NCI-H510A treated with DMSO at 0.1 percent for 48 hours (cell line): Measurements from ENCODE around the gene PRKN.

Experiments
- DNase-seq: peaks from one replicate; lab custom pipeline; 2025; lab: John Stamatoyannopoulos, UW

The PRKN gene

DNA sequence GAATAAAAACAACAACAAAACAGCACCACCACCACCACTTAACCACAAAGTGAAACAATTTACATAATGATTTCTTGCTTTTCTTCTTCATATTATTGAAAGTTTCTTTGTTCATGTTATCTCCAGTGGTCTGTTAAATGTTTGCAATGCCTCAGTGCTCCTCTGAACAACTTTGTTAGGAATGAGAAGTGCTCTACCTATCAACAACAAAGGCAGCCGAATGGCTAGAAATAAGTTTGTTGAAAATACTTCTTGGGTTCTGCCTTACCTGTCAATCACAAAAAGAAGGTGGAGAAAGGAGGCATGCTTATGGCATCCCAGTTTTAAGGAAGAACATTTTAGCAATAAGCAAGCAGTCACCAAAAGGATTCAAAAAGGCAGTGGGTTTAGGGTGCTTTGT lies 490.2 kb downstream of the PRKN start:
- no peak for DNase-seq

DNA sequence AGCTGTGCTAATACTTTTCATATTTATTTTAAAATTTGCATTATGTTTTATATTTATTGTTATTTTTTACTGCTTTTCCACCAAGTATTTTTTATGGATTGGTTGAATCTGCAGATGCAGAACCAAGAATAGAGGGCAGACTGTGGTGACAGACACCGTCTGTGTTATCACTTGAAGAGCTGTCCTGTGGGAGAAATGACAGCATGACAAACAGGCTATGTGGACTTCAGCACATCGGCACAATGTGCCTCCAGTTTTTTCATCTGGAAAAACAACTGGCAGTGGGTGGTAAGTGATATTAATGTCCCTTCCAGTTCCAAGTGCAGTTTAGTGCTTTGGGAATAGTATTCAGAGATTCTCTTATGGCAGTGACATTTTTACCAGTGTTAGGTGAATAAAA lies 492.9 kb downstream of the PRKN start:
- no peak for DNase-seq

DNA sequence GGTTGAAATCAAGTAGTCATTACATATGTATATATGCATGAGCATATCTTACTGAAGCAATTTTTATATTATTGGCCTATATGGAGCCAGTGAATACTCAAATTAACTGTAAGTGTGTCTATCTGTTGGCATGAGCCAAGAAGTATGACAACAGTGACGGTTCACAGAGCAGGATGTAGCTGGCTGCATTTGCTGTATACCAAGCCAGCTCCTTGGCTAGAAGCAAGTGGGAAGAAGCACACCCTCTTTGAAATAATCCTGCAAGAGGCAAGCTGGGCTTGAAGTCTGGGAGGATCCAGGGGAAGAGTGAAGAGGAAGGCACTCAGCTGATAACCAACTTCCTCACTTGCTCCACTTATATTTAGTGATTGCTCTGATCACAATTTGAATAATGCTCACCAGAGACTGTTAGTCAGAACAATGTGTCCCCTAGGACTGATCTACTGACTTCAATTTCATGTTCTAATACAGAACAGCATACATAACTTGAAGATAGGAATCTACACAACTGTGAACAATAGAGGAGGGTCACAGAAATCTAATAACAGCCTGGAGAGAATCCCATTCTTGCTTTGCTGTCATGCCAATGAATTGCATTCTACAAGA lies 497.3 kb downstream of the PRKN start:
- no peak for DNase-seq

DNA sequence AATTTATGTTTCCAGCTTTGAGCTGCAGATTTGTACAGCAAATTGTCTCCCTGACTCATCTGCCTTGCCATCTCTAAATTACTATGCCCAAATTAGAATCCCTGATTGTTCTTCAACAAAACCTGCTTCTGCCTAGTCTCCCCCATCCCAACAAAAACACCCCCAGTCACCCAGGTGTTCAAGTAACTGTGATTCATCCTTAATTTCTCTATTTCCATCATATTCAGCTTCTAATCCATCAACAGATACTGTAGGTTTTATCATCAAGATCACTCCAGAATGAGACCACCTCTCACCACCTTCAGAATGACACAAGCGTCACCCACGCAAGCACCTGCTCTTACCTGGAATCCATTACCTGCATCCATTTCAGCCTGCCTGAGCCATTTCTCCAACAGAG lies 498.5 kb downstream of the PRKN start:
- no peak for DNase-seq

DNA sequence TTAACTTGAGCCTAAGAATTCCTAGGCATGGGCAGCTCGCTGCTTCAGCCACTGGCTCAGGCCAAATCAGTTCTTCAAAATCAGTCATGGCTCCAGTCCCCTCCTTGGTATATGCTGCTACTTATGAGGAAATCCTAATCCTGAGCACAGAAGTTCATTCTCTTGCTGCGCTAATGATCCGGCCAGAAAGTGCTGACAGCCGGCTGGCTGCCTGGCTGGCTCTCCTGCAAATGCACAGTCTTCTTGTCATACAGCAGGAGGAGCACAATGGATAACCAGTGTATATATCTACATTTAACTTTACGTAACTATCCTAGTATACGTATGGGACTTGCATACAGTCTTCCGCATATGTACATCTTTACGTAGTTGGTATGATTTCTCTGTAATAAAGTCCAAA lies 500.8 kb downstream of the PRKN start:
- no peak for DNase-seq

DNA sequence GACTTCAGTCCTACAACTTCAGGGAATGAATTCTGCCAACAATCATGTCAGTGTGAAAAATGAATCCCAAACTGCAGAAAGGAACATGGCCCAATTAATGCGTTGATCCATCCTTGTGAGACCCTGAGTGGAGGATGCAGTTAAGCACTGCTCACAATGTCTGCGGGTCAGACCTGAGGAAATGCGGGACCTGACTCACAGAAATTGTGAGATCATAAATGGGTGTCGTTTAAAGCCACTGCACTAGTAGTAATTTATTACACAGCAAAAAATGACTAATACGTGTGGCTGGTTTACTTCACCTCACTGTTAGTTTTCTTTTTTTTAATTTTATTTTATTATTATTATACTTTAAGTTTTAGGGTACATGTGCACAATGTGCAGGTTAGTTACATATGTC lies 505.0 kb downstream of the PRKN start:
- no peak for DNase-seq

DNA sequence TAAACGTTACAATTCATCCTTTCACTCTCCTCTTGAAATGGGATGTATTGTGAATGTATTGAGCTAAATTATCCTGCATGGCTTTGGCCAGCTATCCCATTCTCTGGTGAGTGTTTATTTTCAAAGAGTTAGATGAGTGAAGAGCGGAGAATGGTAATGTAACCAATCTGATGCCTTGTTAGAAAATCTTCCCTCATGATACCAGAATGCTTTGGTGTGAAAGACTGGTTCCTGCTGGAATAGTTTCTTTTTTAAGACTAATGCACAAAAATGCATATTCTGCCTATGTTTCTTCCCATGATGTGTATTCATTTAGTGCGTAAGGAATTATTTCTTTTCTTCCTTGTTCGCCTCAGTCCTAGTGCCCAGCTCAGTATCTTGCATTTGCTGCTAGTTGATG lies 506.7 kb downstream of the PRKN start:
- DNase-seq = no peak

DNA sequence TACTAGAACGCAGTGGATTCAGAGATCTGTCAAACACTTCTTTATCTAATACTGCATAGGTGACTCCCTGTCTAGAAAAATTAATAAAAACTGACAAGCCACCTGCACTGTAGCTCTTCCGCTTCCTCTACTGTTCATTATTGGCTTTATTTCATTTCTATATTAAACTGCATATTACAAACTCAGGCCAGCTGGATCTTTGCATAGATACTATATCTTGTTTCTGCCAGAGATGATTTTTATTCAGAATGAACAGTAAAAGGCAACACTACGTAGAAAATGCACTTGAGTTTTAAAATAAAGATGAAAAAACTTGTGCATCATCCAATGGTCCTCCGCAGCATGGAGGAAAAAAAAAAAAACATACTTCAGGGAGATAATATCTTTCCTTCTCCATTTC lies 508.3 kb downstream of the PRKN start:
- DNase-seq = no peak

DNA sequence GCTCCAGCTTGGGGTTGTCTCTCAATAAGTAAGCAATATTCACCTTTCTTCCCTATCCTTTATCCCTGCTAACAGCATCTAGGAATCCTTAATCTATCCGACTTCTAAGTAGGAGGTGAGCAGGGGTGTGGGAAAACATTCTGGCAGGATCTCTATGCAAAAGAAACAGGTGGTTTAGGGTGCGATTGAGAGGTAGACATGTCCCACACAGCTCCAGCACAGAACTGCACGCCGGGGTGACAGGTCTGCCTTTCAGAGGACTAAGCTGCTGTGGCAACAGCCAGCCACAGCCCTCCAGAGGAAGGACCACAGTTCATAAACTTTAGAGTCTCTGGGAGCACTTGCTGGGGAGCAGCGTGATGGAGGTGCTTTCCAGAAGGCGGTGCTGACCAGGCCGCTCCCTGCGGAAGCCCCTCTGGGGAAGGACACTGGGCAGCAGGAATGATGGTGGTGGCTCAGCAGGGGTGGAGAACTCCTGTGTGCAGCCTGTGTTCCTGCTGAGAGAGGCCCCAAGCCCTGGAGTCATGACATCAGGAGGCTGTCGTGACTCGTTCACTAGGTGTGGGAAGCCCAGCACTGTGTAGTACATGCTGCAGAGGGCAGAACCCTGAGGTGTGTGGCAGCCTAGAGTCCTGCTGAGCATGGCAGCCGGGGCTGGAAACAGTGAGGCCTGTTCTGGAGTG lies 509.6 kb downstream of the PRKN start:
- no peak for DNase-seq

DNA sequence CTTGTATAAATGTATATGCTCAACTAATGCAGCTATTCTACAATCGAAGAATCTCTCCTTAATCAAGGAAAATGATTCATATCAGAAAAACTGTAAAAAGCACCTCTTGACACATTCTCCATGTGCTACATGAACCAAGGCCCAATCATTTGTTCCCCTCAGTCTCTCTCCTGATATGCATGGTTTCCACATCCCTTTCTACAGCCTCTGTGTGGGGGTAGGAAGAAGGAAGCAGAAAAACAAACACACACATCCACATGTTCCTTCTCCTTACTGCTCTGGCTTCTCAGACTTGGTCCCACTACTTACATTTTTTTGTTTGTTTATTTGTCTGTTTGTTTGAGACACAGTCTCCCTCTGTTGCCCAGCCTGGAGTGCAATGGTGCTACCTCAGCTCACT lies 510.5 kb downstream of the PRKN start:
- no peak for DNase-seq

DNA sequence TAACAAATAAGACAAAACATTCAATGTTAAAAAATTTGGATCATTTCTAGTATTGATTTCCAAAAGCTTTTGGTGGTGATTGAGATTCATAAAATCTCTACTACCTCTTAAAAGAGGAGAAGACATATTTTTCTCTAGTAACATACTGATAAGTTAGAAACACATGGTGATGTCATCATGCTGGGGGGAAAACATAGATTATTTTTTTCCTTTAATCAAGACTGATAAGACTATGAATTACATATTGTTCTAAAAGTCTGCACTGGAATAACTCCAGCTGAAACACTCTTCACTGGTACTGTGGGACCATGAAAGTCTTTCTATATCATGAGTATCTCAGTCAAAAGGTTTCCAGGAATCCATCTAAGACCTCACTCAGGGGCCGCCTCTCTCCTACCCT lies 515.8 kb downstream of the PRKN start:
- no peak for DNase-seq

DNA sequence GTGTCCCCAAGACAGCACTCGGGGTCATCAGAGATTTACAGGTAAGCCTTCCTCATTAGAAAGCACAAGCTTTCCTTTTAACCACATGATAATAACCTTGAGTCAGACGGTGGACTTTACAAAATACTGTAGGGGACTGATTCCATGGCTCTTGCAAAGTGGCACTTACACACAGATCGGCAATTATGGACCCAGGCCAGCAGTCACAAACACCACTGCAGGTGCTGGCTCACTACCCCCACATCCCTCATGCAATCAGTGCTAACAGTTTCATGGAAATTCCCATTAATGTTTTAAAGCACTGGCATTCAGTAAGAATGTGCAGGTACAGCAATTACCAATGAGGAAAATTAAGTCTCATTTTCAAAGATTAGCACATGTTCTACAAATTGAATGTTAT lies 516.5 kb downstream of the PRKN start:
- DNase-seq = no peak

DNA sequence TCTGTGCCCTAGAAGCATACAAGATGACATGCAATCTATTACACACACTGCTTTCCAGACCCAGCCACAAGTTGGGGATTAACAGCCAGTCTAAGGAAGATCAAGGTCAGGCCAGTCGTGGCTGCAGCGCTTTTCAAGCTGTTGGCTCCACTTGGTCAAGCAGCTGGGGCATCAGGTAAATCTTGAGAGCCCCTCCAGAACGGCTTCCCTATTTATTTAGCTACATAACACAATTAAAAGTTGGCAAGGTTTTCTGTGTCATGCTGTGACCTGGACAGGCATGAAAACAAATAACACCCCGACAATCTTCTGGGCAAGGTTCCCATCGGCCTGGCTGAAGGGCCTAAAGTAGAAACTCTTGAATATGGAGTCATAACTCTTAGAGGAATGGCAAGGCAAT lies 524.3 kb downstream of the PRKN start:
- no peak for DNase-seq

DNA sequence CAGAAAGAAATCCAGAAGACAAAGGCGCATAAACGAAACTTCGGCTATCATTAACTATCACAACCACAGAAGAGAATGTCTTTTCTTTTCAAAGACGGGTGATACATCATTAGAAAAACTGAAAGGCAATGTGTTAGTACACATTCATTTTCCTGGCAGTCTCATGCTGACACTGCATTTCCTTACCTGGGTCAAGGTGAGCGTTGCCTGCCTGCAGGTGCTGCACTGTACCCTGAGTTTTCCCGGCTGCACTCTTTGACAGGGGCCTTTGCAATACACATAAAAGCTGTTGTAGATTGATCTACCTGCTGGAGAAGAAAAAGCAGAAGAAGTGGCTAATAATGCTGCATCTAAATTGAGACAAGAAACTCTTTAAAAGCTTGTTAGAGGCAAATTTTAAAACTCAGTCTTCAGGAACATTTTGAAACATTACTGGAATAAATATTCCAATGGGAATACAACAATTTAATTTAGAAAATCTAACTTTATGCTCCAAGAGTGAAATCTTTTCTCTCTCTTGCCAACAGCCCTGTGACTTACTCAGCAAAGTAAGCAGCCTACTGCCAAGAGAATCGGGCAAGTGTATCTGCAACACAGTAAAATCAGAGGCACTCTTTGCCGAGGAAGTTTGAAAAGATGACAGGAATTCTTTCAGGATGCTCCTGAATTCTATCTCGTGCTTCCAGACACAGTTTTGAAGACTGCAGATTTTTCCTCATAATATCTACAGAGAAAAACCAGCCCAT lies 526.4 kb downstream of the PRKN start:
- DNase-seq = no peak

DNA sequence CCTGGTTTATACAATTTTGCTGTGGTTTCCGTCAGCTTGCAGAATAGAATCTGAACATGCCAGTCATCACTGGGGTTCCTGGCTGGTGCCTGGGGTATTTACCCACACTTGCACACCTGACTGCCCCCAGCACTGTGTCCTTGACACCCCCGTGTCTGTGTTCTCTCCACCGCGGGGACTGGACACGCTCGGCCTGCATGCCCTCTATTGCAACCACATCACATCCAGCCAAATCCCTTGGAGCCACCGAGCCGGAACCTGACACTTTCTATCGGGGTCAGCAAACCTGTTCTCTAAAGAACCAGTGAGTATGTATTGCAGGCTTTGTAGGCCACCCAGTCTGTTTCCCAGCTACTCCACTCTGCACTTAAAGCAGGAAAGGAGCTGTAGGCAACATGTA lies 527.5 kb downstream of the PRKN start:
- DNase-seq = no peak

DNA sequence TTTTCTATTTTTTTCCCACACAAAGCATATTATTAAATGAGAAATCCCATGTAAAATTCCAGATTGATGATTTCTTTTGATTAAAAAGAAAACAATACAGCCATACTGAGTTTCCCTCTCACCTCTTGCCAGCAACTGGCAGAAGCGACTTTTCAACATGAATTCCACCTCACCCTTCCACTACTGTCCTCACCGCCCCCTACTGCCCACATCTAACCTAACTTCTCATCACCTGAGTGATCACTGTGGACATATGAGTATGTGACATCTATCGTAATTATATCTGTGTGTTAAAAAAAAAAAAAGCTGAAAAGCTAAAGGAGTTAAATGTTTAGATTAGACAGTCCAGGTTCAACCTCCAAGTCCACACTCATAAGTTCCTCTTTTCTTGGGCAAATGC lies 528.6 kb downstream of the PRKN start:
- no peak for DNase-seq

DNA sequence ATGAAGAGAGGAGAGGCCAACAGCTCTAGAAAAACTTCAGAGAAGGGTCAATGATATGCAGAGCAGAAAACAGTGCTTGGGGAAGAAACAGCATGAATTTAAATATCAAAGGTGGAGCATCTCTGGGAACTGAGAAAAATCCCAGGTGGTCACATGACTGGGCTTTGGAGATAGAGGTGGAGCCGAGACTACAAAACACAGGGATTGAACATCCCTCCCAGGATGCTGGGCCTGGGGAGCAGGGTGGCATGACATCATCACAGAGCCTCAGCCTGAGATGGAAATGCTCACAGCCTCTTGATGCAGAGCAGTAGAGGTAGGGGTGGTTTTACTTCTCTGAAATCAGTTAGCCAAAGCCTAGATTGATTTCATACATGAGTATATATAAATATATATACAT lies 529.5 kb downstream of the PRKN start:
- no peak for DNase-seq

DNA sequence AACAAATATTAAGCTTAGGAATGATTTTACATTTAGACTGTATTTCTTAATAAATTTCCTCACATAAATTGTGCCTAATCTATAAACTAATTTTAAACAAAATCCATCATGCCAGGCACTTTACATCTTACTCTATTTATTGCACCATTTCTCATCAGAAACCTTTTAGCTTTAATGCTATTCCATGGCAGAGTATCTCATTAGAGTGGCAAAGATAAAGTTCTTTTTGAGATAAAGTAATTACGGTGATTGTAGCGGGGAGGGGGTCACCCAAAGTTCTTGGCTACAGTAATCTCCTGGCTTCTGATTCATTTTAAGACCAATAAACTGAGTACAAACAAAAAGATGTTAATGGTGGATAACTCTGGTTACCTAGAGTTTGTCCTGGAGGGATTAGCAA lies 532.1 kb downstream of the PRKN start:
- no peak for DNase-seq

DNA sequence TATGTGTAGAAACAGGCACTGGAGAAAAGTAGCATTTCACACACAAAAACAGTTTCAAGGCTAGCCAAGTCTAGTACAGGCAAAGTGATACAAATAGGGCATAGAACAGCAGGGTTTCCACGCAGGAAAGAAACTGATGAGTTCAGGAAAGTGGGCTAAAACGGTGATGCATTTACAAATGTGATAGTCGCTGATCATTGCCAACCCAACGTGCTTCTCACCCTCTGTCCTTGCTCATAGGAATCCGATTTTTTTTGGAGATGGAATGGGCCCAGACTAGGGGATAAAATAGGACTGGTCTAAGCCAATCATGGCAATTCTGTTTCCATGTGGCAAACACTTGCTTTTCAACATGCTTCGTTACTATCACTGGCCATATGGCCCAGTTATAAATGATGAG lies 536.6 kb downstream of the PRKN start:
- no peak for DNase-seq

DNA sequence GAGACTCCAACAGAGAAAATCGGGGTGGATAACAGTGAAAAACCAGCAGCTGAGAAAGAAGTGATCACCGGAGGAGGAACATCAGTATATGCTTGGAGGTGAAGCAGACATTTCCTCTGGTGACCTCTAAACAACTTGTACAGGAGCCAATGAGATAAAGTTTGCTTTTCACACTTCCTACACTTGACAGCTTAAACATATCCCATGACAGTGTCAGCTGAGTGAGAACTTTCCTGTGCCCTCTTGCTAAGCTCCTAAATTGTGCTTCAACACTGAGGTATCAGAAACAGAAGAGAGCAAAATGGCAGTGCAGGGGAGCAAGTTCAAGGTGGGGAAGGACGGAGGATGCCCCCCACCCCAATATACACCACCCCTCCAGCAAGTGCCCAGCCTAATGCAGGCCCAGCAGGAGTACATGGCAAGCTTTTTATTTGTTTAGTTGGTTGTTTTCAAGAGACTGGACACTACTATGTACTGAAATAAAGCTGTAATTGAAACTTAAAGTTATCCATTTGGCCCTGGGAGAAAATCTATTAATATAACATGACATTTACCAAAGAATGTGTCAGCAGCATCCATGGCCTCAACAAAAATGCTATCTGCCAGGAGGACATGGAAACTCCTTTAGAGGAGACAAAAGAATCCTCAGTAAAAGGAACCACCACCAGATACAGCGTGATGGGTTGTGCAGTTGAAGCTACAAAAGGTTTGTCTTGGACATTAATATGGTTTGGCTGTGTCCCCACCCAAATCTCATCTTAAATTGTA lies 540.2 kb downstream of the PRKN start:
- no peak for DNase-seq

DNA sequence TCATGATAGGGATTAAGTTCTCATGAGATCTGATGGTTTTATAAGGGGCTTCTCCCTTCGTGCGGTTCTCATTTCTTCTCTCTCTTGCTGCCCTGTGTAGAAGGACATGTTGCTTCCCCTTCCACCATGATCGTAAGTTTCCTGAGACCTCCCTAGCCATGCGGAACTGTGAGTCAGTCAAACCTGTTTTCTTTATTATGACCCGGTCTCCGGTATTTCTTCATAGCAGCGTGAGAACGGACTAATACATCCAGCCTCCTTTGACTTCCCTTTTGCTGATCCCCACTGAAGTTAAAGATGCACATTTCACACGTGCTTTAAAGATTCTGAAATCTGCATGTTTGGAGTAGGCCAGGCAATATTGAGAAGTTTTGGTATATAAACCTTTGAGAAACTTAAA lies 543.1 kb downstream of the PRKN start:
- no peak for DNase-seq

DNA sequence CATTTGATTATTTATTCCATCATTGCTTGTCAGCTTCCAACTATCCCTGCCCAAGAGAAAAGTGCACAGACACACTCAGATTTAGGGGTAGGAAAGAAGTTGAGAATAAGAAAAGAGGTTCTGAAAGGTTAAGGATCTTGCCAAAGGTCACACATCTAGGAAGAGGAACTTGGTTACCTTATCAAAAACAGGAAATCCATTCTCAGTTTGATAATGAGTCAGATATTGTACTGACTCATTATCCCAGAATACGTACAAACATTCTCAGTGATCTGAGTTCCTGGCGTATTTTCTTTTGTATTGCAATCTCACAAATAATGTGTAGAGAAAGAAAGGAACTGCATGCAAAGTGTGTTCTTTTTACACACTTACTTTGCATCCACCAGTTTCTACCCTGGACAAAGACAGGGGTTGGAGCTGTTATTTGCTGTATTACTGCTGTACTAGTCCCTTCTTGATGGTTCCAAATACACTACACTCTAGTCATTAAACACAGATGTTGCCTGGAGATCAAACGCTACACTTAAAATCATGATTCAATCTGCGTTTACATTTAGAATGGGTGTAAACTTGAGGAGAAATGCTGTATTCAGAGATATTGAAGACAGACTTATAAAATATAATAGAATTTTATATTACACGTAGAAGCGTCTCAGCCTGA lies 545.7 kb downstream of the PRKN start:
- no peak for DNase-seq
